HG03097 (cell line): Measurements from ENCODE around the gene FOXN1.

Experiments
- ATAC-seq: cut with Tn5 transposase; IDR thresholded peaks from one replicate; pipeline ENCODE4 v1.9.1; 2021; ENCODE audit not compliant: unreplicated experiment, low FRiP score

The FOXN1 gene

GRCh38 chr17:28523876-28524275 lies 17.7 kb downstream of the FOXN1 start:
- ATAC-seq, result no peak

- ATAC-seq, result no peak
These were observed 18.6 kb downstream of the FOXN1 start for GRCh38 chr17:28524476-28525424.

- no peak for ATAC-seq
These were observed 20.2 kb downstream of the FOXN1 start for GRCh38 chr17:28526381-28526780.

- ATAC-seq, result no peak
These were observed 21.1 kb downstream of the FOXN1 start for GRCh38 chr17:28527181-28527681.

- ATAC-seq, result no peak
These were observed 21.7 kb downstream of the FOXN1 start for GRCh38 chr17:28527859-28528258.

GRCh38 chr17:28528327-28529012 lies 22.3 kb downstream of the FOXN1 start:
- no peak for ATAC-seq

- no peak for ATAC-seq
These were observed 22.9 kb downstream of the FOXN1 start for GRCh38 chr17:28529013-28529400.

GRCh38 chr17:28530250-28530649 lies 24.1 kb downstream of the FOXN1 start:
- no peak for ATAC-seq

GRCh38 chr17:28530926-28531325 lies 24.8 kb downstream of the FOXN1 start:
- no peak for ATAC-seq

GRCh38 chr17:28532050-28532960 lies 26.2 kb downstream of the FOXN1 start:
- ATAC-seq, result no peak

- ATAC-seq, result no peak
These were observed 27.1 kb downstream of the FOXN1 start for GRCh38 chr17:28533091-28533807.

- ATAC-seq, result no peak
These were observed 28.7 kb downstream of the FOXN1 start for GRCh38 chr17:28534740-28535375.

GRCh38 chr17:28536532-28537218 lies 30.5 kb downstream of the FOXN1 start:
- no peak for ATAC-seq

GRCh38 chr17:28537219-28537610 lies 31.1 kb downstream of the FOXN1 start:
- ATAC-seq, result no peak

- no peak for ATAC-seq
These were observed 32.2 kb downstream of the FOXN1 start for GRCh38 chr17:28538296-28538895.

- ATAC-seq, result no peak
These were observed 34.1 kb downstream of the FOXN1 start for GRCh38 chr17:28540231-28540630.

GRCh38 chr17:28541439-28541838 lies 35.3 kb downstream of the FOXN1 start:
- ATAC-seq, result no peak

- ATAC-seq, result no peak
These were observed 38.4 kb downstream of the FOXN1 start for GRCh38 chr17:28544402-28545140.
